ENCODE measurements around the gene PTBP2.

DNA sequence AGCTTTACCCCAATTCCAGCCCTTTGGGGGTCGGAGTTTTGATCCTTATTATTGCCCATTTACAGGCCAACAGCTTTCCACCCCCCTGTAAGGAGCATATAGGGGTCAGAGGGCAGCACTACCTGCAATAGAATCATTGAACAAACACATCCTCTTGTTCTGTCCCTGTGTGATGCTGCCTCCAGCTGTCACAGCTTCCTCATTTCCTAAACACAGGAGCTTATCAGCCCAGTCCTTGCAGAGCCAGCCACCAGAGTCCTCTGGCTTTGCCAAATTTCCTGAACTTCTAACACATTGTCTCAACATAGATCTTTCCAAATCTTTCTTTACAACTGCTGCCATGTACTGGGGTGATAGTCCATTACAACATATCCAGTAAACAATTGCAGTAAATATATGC lies 32.8 kb upstream of the PTBP2 start:
- TF ChIP-seq CTCF (IDR thresholded peaks at IDR 0.05) (no peak), POLR2A (IDR thresholded peaks at IDR 0.05) (no peak)

Data from testis (tissue), 2 donors.